Measurements from ENCODE around the gene STAM2. TPM values are rescaled to one million over a fixed set of nuclear protein-coding genes. Genes with fewer than 3 reads are reported as not detected.
A peak's percentile ranks its signal among the peaks of the same experiment; 100 is the strongest.
"Not testable (repeated sequence)": the region's sequence is repeated elsewhere in the genome, so short reads cannot be mapped to it uniquely, and the experiment has no call there.

Gene STAM2
- total RNA-seq, 1 donor from 2014 or later, result 35.3 TPM

DNA sequence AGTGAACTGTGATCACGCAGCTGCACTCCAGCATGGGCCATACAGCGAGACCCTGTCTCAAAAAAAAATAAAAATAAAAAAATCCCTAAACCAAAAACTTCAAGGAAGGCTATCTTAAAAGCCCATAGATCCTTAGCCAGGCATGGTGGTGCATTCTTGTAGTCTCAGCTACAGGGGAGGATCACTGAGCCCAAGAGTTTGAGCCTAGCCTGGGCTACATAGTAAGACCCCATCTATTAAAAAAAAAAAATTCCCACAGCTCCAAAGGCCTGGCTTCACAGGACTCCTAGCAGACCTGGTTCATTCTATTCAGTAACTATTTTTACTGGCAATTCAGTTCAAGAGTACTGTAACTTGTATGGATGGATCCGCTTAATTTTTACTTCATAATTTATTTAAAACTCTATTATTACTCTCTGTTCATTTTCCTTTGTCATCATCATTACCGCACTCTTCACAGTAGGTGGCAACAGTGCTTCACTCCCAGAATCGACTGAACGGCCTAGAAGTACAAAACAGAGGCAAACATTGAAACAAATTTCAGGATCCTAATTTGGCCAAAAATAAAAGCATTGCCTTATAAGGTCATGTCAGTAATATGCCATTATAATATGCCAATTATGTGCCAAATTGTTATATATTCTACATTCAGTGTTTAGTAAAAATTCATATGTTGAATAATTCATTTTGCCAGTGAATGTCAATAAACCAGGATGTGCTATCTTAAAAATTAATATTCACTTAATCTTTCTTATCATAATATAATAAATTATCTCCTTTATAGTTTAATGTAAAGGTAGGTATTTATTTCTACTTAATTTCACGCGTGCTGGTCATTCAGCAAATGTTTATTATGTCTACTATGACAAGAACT lies 14.3 kb upstream of the STAM2 start:
- no peak overlapping the region for H3K4me2 ChIP-seq (ENCODE audit: low read length)
- Mint-ChIP-seq H3K4me1 (ENCODE audit: low read depth, unreplicated experiment) (peaks cover 5% of the 10 kb centered on the region), H3K27me3 (ENCODE audit: low read depth, unreplicated experiment) (no peaks in the 10 kb centered on the region), H3K36me3 (ENCODE audit: low read depth, unreplicated experiment) (no peaks in the 10 kb centered on the region), H3K27ac (ENCODE audit: unreplicated experiment) (no peak overlapping the region), H3K4me3 (ENCODE audit: unreplicated experiment) (no peak overlapping the region), H3K9me3 (ENCODE audit: unreplicated experiment) (peaks cover 8% of the 10 kb centered on the region)
- no peak overlapping the region for H3K9ac ChIP-seq (ENCODE audit: low read length)
- no peaks in the 10 kb centered on the region for H3K9me3 ChIP-seq (ENCODE audit: insufficient read depth, low read depth, low read length)
- no peaks in the 10 kb centered on the region for H3K27me3 ChIP-seq (ENCODE audit: insufficient read depth, low read length)
- no peak for TF ChIP-seq EZH2 (IDR thresholded peaks at IDR 0.05; ENCODE audit: insufficient read depth, low read length)
- TF ChIP-seq, protein P1, sequence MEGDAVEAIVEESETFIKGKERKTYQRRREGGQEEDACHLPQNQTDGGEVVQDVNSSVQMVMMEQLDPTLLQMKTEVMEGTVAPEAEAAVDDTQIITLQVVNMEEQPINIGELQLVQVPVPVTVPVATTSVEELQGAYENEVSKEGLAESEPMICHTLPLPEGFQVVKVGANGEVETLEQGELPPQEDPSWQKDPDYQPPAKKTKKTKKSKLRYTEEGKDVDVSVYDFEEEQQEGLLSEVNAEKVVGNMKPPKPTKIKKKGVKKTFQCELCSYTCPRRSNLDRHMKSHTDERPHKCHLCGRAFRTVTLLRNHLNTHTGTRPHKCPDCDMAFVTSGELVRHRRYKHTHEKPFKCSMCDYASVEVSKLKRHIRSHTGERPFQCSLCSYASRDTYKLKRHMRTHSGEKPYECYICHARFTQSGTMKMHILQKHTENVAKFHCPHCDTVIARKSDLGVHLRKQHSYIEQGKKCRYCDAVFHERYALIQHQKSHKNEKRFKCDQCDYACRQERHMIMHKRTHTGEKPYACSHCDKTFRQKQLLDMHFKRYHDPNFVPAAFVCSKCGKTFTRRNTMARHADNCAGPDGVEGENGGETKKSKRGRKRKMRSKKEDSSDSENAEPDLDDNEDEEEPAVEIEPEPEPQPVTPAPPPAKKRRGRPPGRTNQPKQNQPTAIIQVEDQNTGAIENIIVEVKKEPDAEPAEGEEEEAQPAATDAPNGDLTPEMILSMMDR (IDR thresholded peaks at IDR 0.05; ENCODE audit: insufficient read depth, low read depth, low read length), result peak; percentile 85
- H3K27ac ChIP-seq (ENCODE audit: low read depth, low read length), result no peak overlapping the region
- H3K79me2 ChIP-seq (ENCODE audit: insufficient read depth, low read length), result no peaks in the 10 kb centered on the region
- no peak overlapping the region for H2AFZ ChIP-seq (ENCODE audit: low read depth, low read length)
- peak; percentile 41 for DNase-seq (ENCODE audit: low read depth)
- no peaks in the 10 kb centered on the region for H3K4me1 ChIP-seq (ENCODE audit: insufficient read depth, low read length)
- FAIRE-seq, result peak; percentile 9
- H3K4me3 ChIP-seq (ENCODE audit: insufficient read depth, low read depth, low read length), result no peak overlapping the region
- no peaks in the 10 kb centered on the region for H3K36me3 ChIP-seq (ENCODE audit: insufficient read depth, low read length)
- H4K20me1 ChIP-seq (ENCODE audit: insufficient read depth, low read length), result no peaks in the 10 kb centered on the region

DNA sequence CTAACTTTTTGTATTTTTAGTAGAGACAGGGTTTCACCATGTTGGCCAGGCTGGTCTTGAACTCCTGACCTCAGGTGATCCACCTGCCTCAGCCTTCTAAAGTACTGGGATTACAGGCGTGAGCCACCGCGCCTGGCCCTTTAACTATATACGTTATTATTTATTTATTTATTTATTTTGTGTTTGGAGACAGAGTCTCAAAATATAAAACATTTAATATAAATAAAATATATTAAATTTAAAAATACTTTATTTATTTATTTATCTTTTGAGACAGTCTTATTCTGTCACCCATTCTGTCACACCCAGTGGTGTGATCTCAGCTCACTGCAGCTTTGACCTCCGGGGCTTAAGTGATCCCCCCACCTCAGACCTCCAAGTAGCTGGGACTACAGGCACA lies 11.2 kb upstream of the STAM2 start:
- not testable (repeated sequence) for H3K27ac Mint-ChIP-seq (ENCODE audit: unreplicated experiment); H3K27me3 ChIP-seq (ENCODE audit: insufficient read depth, low read length); H3K4me3 ChIP-seq (ENCODE audit: insufficient read depth, low read depth, low read length); H3K4me1 ChIP-seq (ENCODE audit: insufficient read depth, low read length); H3K27ac ChIP-seq (ENCODE audit: low read depth, low read length); H3K9me3 Mint-ChIP-seq (ENCODE audit: unreplicated experiment); H3K4me3 Mint-ChIP-seq (ENCODE audit: unreplicated experiment); H3K79me2 ChIP-seq (ENCODE audit: insufficient read depth, low read length); FAIRE-seq; H3K9ac ChIP-seq (ENCODE audit: low read length); H3K36me3 ChIP-seq (ENCODE audit: insufficient read depth, low read length); DNase-seq (ENCODE audit: low read depth); H2AFZ ChIP-seq (ENCODE audit: low read depth, low read length); H3K36me3 Mint-ChIP-seq (ENCODE audit: low read depth, unreplicated experiment); H3K9me3 ChIP-seq (ENCODE audit: insufficient read depth, low read depth, low read length); H3K4me1 Mint-ChIP-seq (ENCODE audit: low read depth, unreplicated experiment); H3K4me2 ChIP-seq (ENCODE audit: low read length); H3K27me3 Mint-ChIP-seq (ENCODE audit: low read depth, unreplicated experiment); H4K20me1 ChIP-seq (ENCODE audit: insufficient read depth, low read length)

DNA sequence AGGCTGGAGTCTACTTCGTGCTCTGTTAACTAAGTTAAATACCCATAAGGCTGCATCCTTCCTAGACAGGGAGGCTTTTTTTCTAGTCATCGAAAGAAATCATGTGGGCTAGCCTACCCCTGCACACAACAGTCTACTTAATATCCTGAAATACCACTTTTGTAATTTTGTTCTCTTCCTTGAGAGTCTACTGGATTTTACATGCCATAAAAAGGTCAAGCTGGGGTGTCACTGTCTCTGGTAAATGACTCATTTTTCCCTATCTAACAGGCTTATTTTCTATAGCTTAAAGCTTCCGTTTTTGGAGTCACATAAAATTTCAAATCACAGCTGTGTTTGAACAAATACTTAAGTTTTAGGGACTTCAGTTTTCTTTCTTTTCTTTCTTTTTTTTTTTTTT lies 10.7 kb upstream of the STAM2 start:
- no peaks in the 10 kb centered on the region for H3K27me3 Mint-ChIP-seq (ENCODE audit: low read depth, unreplicated experiment)
- Histone ChIP-seq H3K4me3 (ENCODE audit: insufficient read depth, low read depth, low read length) (no peak overlapping the region), H4K20me1 (ENCODE audit: insufficient read depth, low read length) (no peaks in the 10 kb centered on the region), H3K4me1 (ENCODE audit: insufficient read depth, low read length) (no peaks in the 10 kb centered on the region), H2AFZ (ENCODE audit: low read depth, low read length) (no peak overlapping the region), H3K9me3 (ENCODE audit: insufficient read depth, low read depth, low read length) (no peaks in the 10 kb centered on the region), H3K36me3 (ENCODE audit: insufficient read depth, low read length) (no peaks in the 10 kb centered on the region), H3K9ac (ENCODE audit: low read length) (no peak overlapping the region), H3K79me2 (ENCODE audit: insufficient read depth, low read length) (no peaks in the 10 kb centered on the region), H3K27me3 (ENCODE audit: insufficient read depth, low read length) (no peaks in the 10 kb centered on the region), H3K4me2 (ENCODE audit: low read length) (no peak overlapping the region), H3K27ac (ENCODE audit: low read depth, low read length) (no peak overlapping the region)
- no peak overlapping the region for H3K27ac Mint-ChIP-seq (ENCODE audit: unreplicated experiment)
- TF ChIP-seq, protein P1 (IDR thresholded peaks at IDR 0.05; ENCODE audit: insufficient read depth, low read depth, low read length), result no peak
- TF ChIP-seq EZH2 (IDR thresholded peaks at IDR 0.05; ENCODE audit: insufficient read depth, low read length), result no peak
- H3K9me3 Mint-ChIP-seq (ENCODE audit: unreplicated experiment), result peaks cover 2% of the 10 kb centered on the region
- H3K36me3 Mint-ChIP-seq (ENCODE audit: low read depth, unreplicated experiment), result no peaks in the 10 kb centered on the region
- no peak overlapping the region for H3K4me3 Mint-ChIP-seq (ENCODE audit: unreplicated experiment)
- DNase-seq (ENCODE audit: low read depth) (no peak), FAIRE-seq (no peak)
- H3K4me1 Mint-ChIP-seq (ENCODE audit: low read depth, unreplicated experiment), result peaks cover 5% of the 10 kb centered on the region

Data from astrocyte (in vitro differentiated cells and primary cell).